Glomerular visceral epithelial cell (primary cell): ENCODE measurements around the gene PIGV.
"Not testable (repeated sequence)": the region's sequence is repeated elsewhere in the genome, so short reads cannot be mapped to it uniquely, and the experiment has no call there.

Experiments used
- DNase-seq: peaks from one replicate; pipeline ENCODE4 v3.0.0-alpha.2; 2016; ENCODE audit errors: extremely low spot score

The PIGV gene

DNA sequence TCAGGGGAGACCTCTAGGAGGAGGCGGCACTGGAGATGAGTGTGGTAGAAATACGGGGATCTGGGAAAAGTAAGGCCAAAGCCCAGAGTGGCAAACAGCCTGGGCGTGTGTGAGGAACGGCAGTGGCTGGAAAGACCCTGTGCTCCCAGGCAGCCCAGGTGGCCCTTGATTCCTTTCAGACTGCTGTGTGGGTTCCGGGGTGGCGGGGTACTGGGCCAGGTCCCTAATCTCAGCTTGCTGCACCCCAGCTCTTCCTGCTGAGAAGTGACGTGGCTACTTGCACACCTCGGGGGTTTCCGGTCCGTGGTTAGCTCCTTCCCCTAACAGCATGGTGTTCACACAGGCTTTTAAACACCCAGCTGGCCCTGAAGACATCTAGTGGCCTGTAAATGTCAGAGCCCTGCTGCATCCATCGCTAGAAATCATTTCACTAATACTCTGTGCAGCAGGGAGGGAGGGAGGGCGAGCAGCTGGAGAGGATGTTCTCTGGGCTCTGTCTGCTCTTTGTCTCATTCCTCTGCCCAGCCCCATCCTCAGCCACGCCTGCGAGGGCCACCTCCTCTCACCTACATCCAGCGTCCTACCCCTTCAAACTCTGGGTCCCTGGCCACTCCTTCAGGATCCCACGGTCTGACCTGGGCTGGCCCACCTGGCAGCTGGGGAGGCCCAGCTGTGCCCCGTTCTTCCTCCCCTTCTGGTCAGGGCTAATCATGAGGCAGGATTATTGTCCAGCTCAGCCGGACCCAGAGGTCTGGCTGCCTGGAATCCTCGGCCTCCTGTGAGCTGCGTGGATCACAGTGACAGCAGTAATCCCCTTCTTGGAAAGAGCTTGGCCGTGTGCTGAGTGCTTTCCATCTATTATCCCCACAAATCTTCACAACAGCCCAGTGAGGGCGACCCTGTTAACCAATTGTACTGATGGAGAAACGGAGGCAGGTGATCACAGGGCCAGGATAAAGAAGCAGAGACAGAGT lies 46.0 kb downstream of the PIGV start:
- no peak for DNase-seq

GRCh38 chr1:26837665-26838064 lies 49.9 kb downstream of the PIGV start:
- DNase-seq, result not testable (repeated sequence)

- no peak for DNase-seq
Observed at GRCh38 chr1:26838474-26839338, 51.0 kb downstream of the PIGV start.

- no peak for DNase-seq
Observed at GRCh38 chr1:26839339-26839722, 51.6 kb downstream of the PIGV start.

GRCh38 chr1:26839779-26840178 lies 52.0 kb downstream of the PIGV start:
- DNase-seq, result no peak

DNA sequence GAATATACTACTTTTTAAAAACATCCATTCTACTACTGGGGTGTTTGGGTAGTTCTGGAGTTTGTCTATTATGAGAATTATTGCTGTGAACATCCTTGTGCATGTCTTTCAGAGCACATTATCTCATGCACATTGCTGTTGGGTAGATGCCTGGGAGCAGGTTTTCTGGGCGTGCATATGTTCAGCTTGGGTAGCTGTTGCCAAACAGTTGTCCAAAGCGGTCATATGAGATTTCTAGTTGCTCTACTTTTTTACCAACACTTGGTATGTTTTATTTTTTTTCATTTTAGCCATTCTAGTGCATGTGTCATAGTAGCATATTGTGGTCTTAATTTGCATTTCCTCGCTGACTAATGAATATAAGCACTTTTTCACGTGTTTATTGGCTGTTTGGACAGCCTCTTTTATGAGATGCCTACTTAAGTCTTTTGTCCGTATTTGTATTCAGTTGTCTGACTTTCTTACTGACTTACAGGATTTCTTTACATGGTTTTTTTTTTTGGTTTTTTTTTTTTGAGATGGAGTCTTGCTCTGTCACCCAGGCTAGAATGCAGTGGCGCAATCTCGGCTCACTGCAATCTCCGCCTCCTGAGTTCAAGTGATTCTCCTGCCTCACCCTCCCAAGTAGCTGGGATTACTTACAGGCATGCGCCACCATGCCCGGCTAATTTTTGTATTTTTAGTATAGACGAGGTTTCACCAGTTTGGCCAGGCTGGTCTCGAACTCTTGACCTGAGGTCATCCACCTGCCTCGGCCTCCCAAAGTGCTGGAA lies 56.9 kb downstream of the PIGV start:
- DNase-seq, result no peak

DNA sequence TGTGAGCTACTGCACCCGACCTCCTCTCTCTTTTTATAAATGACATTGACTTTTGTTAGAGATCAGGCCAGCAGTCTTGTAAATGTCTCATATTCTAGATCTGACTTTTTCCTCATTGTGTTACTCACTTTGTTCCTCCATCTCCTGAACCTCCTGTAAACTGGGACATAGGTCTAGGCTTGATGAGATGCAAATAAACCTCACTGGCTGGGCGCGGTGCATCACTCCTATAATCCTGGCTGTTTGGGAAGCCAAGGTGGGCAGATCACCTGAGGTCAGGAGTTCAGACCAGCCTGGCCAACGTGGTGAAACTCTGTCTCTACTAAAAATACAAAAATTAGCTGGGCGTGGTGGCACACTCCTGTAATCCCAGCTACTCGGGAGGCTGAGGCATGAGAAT lies 60.1 kb downstream of the PIGV start:
- not testable (repeated sequence) for DNase-seq
